Stomach (tissue), 9 donors: ENCODE results near the gene CLASRP. TPM values are rescaled to one million over a fixed set of nuclear protein-coding genes. Genes with fewer than 3 reads are reported as not detected.
A peak's percentile ranks its signal among the peaks of the same experiment; 100 is the strongest.

Experiments used
- DNase-seq, 2 donors: peaks; one replicate each; pipeline versions ENCODE4 v3.0.0 to v3.0.0-alpha.2; 2013 to 2019
- H3K27ac ChIP-seq, 5 donors: fragments of 200-600 bp in 4 of 5; sonication (generic) in 4 of 5; one replicate each; pipeline ENCODE4 v1.5.1; 2013 to 2019; ENCODE audit warnings: mild to moderate bottlenecking in 1 of 5, moderate library complexity in 1 of 5
- H3K27me3 ChIP-seq, 3 donors: fragments of 200-600 bp; sonication (generic); one replicate each; pipeline ENCODE4 v1.5.1; 2017 to 2019; ENCODE audit warnings: mixed run types in 1 of 3
- H3K36me3 ChIP-seq, 4 donors: fragments of 200-600 bp; sonication (generic); 1 replicate in 3 of 4; 2 replicates in 1 of 4; pipeline ENCODE4 v1.5.1; 2016 to 2019
- H3K4me1 ChIP-seq, 4 donors: fragments of 200-600 bp; sonication (generic); one replicate each; pipeline ENCODE4 v1.5.1; 2016 to 2019
- H3K4me3 ChIP-seq, 4 donors: fragments of 200-600 bp; sonication (generic) in 3 of 4; one replicate each; pipeline ENCODE4 v1.5.1; 2016 to 2019; ENCODE audit warnings: mild to moderate bottlenecking in 1 of 4
- H3K9me3 ChIP-seq, 4 donors: fragments of 200-600 bp; sonication (generic); one replicate each; pipeline ENCODE4 v1.5.1; 2016 to 2019
- EP300 ChIP-seq: sonication (generic); formaldehyde crosslinking; IDR thresholded peaks from one replicate; pipeline ENCODE4 v1.6.1; 2017; ENCODE audit warnings: antibody characterized with exemption
- POLR2A ChIP-seq, 4 donors: fragments of 450-650 bp; IDR thresholded peaks; one replicate each; pipeline ENCODE4 v1.6.1; 2016; ENCODE audit warnings: antibody characterized with exemption in 4 of 4, control low read depth in 2 of 4, mild to moderate bottlenecking in 1 of 4, moderate library complexity in 1 of 4
- POLR2AphosphoS5 ChIP-seq, 3 donors: sonication (generic); formaldehyde crosslinking; IDR thresholded peaks; one replicate each; pipeline ENCODE4 v1.6.1; 2016; ENCODE audit warnings: antibody characterized with exemption in 3 of 3
- WGBS, 5 donors: extraction: QIAGEN DNeasy Blood & Tissue Kit in 3 of 5; methylation state at CpG; one replicate each; pipeline versions ENCODE4 v1.1.5 to v1.1.7; 2013 to 2018; 5-methylcytosine and 5-hydroxymethylcytosine counted together
- intact Hi-C: fragments of 100-400 bp; cut with DNase I; formaldehyde crosslinking; loops from one replicate; pipeline ENCODE4 v1.15.1; 2023; ENCODE audit warnings: low total_unique reads
- polyA plus RNA-seq, 3 donors: library from polyadenylated mRNA; stranded (reverse); fragments of 200-250 nt; gene quantifications; one replicate each; pipeline ENCODE4 v1.2.3, GENCODE V29; 2013
- total RNA-seq, 5 donors: library from RNA; depleted of rRNA; stranded (reverse); fragments of >200 nt; gene quantifications; one replicate each; pipeline versions ENCODE4 v1.1.0 to v1.2.3, GENCODE V29; 2014 to 2016
- TF ChIP-seq, protein P1 (sequence below), 7 experiments: fragments of 450-650 bp in 4 of 7; fragments of 200-600 bp in 3 of 7; sonication (generic) in 3 of 7; IDR thresholded peaks; one replicate each; pipeline ENCODE4 v1.5.1; 2016 to 2019; ENCODE audit warnings: antibody characterized with exemption in 7 of 7, control low read depth in 2 of 7, mild to moderate bottlenecking in 1 of 7
- donor health status: healthy with polysubstance abuse.
- donor health status: Bipolar disorder and iron deficiency.
- donor health status: healthy.

CLASRP gene
- total and polyA plus RNA-seq, 8 donors, result 27.0 to 491 (median 109) TPM

DNA sequence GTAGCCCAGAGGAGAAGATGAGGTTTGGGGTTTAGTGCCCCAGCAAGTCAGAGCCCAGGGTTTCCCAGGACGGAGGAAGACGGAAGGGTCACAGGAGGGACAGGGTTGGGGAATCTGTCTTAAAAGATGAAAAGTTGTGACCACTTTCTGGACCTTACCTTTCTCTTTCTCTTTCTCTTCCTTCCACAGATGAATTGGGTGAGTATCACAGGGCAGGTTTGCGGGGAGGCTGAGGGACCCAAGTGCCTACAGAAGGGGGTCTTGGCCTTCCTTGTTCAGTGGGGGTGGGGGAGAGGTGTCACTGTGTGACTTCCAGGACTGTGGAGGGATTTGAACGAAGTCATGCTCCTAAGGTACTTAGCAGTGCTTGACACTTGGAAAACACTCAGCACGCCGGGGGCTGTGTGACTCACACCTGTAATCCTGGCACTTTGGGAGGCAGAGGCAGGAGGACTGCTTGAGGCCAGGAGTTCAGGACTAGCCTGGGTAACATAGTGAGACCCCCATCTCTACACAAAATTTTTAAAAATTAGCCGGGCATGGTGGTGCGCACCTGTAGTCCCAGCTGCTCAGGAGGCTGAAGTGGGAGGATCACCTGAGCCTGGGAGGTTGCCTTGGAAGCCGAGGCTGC is 29.1 kb upstream of the CLASRP start:
- Histone ChIP-seq H3K27me3 (no peaks in the 10 kb centered on the region), H3K4me3 (no peak overlapping the region), H3K9me3 (no peaks in the 10 kb centered on the region), H3K4me1 (peaks cover 0 to 25% (median 9%) of the 10 kb centered on the region in 4 donors), H3K36me3 (peaks cover 7 to 75% (median 56%) of the 10 kb centered on the region in 4 donors), H3K27ac (no peak overlapping the region)
- WGBS, 5 donors, result 87 to 96% (median 93%) methylated on average over 9 of the region's 9 CpGs
- no peak for DNase-seq
- intact Hi-C loops, result no loop called here
- TF ChIP-seq, protein P1, sequence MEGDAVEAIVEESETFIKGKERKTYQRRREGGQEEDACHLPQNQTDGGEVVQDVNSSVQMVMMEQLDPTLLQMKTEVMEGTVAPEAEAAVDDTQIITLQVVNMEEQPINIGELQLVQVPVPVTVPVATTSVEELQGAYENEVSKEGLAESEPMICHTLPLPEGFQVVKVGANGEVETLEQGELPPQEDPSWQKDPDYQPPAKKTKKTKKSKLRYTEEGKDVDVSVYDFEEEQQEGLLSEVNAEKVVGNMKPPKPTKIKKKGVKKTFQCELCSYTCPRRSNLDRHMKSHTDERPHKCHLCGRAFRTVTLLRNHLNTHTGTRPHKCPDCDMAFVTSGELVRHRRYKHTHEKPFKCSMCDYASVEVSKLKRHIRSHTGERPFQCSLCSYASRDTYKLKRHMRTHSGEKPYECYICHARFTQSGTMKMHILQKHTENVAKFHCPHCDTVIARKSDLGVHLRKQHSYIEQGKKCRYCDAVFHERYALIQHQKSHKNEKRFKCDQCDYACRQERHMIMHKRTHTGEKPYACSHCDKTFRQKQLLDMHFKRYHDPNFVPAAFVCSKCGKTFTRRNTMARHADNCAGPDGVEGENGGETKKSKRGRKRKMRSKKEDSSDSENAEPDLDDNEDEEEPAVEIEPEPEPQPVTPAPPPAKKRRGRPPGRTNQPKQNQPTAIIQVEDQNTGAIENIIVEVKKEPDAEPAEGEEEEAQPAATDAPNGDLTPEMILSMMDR (IDR thresholded peaks at IDR 0.05), result no peak
- TF ChIP-seq POLR2A (IDR thresholded peaks at IDR 0.05) (no peak), POLR2AphosphoS5 (IDR thresholded peaks at IDR 0.05) (no peak), EP300 (no peak)

DNA sequence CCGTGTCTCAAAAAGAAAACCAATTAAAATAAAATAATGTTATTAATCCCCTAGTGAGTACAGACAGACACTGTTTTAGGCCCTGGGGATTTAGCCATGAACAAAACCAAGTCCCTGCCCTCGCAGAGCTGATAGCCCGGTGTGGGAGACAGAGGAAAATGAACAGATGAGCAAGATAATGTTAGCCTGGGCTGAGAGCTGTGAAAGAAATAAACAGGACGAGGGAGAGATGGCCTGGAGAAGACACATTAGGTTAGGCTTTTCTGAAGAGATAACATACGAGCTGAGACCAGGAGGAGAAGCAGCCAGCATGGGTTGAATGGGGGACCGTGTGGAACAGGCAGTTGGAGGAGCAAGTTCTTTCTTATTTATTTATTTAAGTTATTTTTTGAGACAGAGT is 28.5 kb upstream of the CLASRP start:
- TF ChIP-seq EP300 (no peak), POLR2A (IDR thresholded peaks at IDR 0.05) (no peak), POLR2AphosphoS5 (IDR thresholded peaks at IDR 0.05) (no peak)
- TF ChIP-seq, protein P1 (IDR thresholded peaks at IDR 0.05), result no peak
- no peak overlapping the region for H3K4me3 ChIP-seq
- H3K4me1 ChIP-seq, result peaks cover 0 to 20% (median 6%) of the 10 kb centered on the region in 4 donors
- intact Hi-C loops, result no loop called here
- no peak for DNase-seq
- no peaks in the 10 kb centered on the region for H3K9me3 ChIP-seq
- H3K36me3 ChIP-seq, result peaks cover 7 to 75% (median 54%) of the 10 kb centered on the region in 4 donors
- WGBS, 5 donors, result 73 to 81% (median 77%) methylated on average over 6 of the region's 6 CpGs
- no peaks in the 10 kb centered on the region for H3K27me3 ChIP-seq
- no peak overlapping the region for H3K27ac ChIP-seq

DNA sequence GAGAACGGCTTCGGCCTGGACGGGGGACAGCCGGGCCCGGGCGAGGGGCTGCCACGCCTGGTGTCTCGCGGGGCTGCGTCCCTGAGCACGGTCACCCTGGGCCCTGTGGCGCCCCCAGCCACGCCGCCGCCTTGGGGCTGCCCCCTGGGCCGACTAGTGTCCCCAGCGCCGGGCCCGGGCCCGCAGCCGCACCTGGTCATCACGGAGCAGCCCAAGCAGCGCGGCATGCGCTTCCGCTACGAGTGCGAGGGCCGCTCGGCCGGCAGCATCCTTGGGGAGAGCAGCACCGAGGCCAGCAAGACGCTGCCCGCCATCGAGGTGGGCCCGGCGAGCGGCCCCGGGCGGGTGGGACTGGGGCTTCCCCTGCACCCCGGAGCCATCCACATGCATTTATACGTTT is 26.9 kb upstream of the CLASRP start:
- H3K4me1 ChIP-seq, result peaks cover 0 to 9% (median 4%) of the 10 kb centered on the region in 4 donors
- H3K27ac ChIP-seq, result no peak overlapping the region
- no peaks in the 10 kb centered on the region for H3K9me3 ChIP-seq
- WGBS, 5 donors, result 95 to 97% (median 96%) methylated on average over 26 to 42 of the region's 42 CpGs
- DNase-seq, result no peak
- H3K4me3 ChIP-seq, result no peak overlapping the region
- peaks cover 6 to 65% (median 50%) of the 10 kb centered on the region in 4 donors for H3K36me3 ChIP-seq
- no peaks in the 10 kb centered on the region for H3K27me3 ChIP-seq
- intact Hi-C loops, result no loop called here
- no peak for TF ChIP-seq EP300
- TF ChIP-seq, protein P1 (IDR thresholded peaks at IDR 0.05), result no peak
- TF ChIP-seq POLR2AphosphoS5 (IDR thresholded peaks at IDR 0.05), result no peak
- TF ChIP-seq POLR2A (IDR thresholded peaks at IDR 0.05), result no peak

DNA sequence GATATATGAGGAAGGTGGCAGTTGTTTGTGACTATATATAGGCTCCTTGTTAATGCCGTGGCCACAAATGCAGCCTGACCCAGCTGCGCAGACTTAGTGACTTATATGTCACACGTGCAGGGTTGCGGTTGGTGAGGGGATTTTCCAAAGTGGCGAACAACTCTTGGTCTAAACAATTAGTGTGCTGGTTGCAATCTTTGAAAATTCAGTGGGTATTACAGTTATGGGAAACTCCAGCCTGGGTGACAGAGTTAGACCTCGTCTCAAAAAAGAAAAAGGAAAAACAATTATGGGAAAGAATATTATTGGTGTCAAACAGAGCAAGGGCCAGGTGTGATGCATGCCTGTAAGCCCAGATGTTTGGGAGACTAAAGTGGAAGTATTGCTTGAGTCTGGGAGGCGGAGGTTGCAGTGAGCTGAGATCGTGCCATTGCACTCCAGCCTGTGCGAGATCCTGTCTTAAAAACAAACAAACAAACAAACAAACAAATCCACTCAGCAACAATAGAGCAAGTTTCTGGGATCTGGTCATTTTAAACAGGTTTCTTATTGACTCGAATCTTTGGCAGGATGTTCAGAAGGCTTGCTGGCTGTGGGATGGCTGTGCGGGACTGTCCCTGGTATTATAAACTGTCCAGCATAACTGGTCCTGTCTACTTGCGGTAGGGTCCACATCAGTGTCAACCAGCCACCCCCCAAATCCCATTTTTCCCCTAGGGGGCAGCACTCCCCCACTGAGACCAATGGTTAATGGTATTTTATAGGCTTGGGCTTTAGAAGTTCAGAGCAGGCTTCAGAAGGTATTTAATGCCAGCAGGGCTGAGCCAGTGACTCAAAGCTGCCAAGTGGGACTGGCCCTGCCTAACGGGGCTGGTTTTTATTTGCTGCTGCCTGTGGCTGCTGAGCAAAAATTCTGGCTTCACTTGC is 22.2 kb upstream of the CLASRP start:
- intact Hi-C loops, result no loop called here
- DNase-seq, result peak; percentile 83 to 85
- Histone ChIP-seq H3K27me3 (no peaks in the 10 kb centered on the region), H3K4me3 (no peak overlapping the region), H3K27ac (peak overlapping the region in 2 of 5 donors; percentile 46 to 49), H3K9me3 (no peaks in the 10 kb centered on the region), H3K4me1 (peaks cover 0 to 8% (median 2%) of the 10 kb centered on the region in 4 donors), H3K36me3 (peaks cover 0 to 63% (median 44%) of the 10 kb centered on the region in 4 donors)
- WGBS, 5 donors, result 46 to 54% (median 52%) methylated on average over 13 of the region's 13 CpGs
- no peak for TF ChIP-seq EP300
- TF ChIP-seq POLR2AphosphoS5 (IDR thresholded peaks at IDR 0.05), result peak in 1 of 3 donors; percentile 26
- TF ChIP-seq, protein P1 (IDR thresholded peaks at IDR 0.05), result peak in 5 of 7 experiments; percentile 45 to 86 (median 68)
